OCI-M2 (cell line): ENCODE results near the gene FHIT.
"Not testable (repeated sequence)": the region's sequence is repeated elsewhere in the genome, so short reads cannot be mapped to it uniquely, and the experiment has no call there.

Experiments
- DNase-seq: peaks from one replicate; lab custom pipeline; 2025; ENCODE audit not compliant: unreplicated experiment; lab: John Stamatoyannopoulos, UW

Gene FHIT

DNA sequence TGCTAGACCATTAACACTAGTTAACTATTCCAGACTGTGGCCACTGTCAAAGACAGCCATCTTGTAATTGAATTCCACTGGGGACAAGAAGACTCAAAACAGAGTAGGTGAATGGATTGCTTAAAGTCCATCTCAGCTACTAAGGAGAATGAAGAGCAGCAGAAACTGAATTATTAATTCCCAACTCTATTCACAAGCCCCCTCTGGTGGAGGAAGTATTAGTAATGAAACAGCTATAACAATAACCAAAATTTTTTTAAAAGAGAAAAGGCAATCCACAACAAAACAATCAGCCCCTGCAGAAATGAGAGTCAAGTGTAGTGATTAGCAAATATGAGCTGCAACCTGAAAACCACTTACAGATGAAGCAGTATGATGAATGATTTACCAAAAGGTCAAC lies 302.8 kb downstream of the FHIT start:
- no peak for DNase-seq

DNA sequence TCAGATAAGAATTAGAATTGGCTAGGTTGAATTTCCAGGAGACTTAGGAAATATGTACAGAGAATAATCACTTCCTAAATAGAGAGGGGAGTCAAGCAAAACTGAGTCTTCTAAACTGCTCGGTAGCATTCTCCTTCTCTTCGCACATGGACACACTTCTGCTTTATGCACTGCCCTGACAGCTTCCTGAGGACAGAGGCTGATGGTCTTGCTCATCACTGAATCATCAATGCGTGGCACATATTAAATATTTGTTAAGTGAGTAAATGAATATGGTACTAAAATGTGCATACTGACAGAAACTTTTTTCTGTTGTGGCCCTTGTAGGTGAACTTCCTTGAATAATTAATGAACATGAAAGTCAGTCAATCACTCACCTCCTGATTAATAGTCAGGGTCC lies 315.5 kb downstream of the FHIT start:
- DNase-seq: no peak

DNA sequence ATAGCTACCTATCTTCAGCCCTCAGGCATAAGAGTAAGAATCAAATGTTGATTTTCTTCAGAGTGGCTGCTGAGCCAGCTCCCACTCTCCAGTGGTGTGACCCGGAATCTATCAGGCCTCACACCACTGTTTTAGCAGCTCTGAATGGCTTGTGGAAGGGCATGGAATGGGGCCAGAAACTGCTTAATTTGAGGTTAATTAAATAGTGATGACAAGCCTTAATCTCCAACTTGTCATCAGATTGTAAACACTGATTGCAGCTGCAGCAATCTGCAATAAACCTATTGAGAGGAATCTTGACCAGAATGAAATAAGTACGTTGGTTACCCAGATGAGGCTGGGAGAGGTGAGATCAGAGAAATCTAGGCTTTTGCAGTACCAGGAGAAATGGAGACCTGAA lies 317.4 kb downstream of the FHIT start:
- no peak for DNase-seq

DNA sequence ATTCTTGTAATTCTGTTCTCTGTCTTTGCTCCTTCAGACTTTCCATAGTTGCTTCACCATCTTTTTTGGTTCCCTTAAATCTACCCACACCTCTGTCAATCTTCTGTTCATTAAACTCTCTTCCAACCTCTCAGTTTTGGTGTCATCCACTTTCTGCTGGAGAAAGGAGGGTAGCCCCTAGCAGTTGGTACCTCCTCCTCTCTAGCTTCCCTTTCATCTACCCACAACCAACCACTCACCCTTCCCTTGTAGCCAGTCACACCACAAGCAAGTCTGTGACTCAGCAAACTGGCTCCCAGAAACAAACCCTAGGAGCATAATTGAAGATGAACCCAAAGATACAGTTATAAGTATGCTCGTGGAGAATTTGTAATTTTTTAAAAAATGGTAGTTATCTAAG lies 318.6 kb downstream of the FHIT start:
- DNase-seq: no peak

DNA sequence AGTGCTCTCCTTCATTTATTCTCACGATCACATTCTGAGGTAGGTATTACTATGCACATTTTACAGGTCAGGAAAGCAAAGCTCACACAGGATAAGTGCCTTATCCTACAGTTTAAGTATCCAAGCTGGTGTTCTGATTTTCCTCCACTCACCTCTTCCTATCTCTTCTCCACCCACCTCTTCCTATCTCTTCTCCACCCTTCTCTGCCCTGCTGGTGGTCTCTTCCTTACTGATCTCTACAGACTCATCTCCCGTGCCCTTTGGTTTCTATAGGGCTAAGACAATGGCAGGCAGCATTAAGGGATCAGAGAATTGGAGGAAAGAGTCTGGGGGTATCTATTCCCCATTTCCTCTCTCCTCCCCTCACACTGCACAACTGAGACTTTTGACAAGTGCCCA lies 319.1 kb downstream of the FHIT start:
- no peak for DNase-seq

DNA sequence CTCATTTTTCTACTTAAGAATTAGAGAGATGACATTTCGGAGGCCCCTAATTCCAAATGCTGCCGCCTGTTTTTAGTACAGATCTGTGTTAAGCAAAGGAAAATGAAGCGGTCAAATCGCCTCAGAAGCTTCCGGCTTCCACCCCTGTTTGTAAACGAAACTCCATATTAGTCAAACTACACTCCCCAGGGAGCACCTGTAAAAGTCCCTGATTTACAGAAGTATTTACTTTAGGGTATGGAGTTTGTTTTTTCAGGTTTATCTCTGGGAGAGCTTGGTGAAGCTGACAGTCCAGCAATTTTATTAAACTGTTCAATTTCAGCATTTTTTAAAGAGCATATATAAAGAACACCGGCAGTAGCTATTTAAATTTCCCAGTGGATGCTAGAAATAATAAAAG lies 319.8 kb downstream of the FHIT start:
- no peak for DNase-seq

DNA sequence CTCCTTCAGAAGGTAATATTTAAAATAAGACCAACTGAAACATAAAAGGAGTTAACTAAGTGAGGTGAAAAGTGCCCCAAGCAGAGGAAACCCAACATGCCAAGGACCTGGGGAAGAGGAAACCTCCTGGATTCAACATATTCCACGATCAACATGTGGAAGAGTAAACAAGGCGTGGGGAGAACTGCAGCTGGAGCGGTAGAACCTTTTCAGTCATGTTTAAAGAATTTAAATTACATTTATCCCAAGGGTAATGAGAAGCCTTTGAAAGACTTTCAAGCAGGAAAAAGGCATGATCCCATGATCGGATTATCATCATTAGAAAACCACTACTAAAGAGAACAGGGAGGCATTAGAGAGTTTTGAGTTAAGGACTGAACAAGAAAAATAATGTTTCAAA lies 330.7 kb downstream of the FHIT start:
- DNase-seq: no peak

DNA sequence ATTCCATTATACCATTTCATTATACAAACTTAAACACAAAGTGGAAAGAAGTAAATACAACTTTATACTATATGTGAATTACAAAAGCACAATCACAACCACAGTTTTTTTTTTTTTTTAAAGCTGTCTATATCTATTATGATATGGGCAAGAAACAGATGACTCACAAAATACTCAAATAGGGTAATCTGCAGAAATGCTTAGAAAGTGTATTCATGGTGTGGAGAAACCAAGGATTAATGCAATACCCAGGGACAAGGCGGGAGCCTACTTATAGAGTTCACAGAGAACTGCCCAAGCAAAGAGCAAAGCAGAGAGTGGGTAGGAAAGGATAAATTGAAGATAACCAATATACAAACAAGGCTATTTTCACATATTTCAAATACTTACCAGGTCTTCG lies 332.0 kb downstream of the FHIT start:
- no peak for DNase-seq

DNA sequence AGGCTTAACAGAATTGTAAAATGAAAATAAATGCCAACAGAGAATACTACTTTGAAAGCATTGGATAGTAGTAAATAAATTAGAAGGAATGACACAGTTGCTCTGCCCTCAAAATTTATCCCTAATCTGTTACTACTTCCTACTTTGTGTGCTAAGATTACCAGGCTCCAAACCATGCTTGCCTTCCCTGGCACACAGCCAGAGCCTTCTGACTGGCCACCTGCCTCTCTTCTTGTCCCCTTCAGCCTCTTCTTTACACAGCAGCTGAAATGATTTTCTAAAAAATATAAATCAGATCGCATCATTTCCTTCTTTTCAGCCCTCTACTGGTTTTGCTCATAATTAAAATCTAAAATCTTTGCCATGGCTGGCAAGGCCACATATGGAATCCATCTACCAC lies 334.1 kb downstream of the FHIT start:
- DNase-seq: no peak

DNA sequence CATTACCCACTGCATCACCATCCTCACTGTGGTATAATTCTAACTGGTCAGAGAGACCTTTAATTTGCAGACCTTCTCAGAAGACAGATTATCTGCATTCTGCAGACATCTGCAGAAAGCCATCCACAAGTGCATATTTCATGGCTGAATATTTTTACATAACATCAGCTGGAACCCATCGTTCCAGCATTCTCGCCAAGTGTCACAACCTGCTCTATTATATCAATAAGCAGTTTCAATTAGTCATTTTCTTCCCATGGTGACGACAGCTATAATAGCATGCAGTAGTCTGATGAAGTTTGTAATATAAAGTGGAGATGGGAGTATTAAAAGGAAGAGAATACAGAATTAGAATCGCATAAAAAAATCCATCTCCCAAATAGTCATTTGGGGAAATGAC lies 334.7 kb downstream of the FHIT start:
- no peak for DNase-seq

DNA sequence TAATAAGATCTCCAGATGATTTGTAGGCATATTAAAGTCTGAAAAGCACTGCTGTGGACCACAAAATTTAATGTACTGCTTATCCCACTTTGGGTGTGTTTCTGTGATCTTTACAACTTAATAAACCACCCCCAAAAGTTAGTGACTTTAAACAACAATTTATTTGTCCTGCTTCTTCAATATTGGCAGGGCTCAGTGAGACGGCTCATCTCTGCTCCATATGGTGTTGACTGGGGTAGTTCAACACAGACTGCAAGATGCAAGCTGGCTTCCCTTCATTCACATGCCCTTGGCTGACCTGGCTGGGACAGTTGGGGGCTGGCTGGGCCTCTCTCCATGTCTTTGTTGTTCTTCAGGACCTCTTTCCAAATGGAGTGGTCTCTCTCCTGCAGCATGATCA lies 337.8 kb downstream of the FHIT start:
- no peak for DNase-seq

DNA sequence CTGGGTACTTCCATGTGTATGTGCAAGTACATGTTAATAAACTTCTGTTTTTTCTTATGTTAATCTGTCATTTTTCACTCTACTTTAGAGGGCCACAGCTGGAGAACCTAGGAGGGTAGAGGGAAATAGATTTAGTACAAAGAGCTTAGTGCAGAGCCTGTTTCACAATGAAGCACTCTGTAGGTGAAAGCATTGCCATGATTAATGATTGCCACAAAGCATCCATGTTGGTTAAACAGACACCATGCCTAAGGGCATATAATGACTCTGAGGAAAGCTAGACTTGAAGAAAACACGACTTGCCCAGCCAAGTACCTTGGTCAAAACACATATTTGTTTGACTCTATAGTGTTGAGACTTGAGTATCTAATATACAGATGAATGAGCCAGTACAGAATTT lies 338.4 kb downstream of the FHIT start:
- no peak for DNase-seq

DNA sequence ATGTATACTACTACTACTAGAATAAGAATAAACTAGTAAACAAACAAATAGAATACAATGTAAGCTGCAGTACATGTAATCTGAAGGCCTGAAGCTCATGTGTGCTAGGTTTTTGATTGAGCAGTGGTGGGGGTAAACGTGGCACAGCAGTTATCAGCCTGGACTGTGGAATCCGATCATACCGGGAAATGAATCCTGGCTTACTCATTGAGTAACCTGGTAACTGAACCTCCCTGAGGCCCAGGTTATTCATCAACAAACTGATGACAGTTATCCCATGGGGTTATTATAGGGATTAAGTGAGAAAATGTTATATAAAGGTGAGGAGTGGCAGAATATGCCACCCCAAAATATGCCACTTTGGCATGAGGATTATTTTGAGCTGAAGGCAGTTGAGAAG lies 339.1 kb downstream of the FHIT start:
- DNase-seq: no peak

DNA sequence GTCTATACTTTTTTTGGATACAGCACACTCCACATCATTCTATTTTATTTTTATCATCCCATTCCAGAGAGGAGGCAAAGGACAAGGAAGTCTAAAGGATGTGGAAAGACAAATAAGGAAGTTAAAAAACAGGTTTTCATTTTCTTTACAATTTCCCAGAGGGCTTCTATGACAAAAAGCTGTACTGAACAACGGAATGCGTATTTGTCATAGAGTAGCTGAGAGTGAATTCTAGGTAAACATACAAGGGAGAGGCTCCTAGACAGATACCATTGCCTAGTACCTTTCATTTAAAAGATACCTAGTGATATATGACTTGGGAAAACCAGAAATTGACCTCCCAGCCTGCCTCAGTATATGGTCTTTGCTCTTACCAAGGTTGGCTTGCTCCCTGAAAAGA lies 341.7 kb downstream of the FHIT start:
- no peak for DNase-seq

DNA sequence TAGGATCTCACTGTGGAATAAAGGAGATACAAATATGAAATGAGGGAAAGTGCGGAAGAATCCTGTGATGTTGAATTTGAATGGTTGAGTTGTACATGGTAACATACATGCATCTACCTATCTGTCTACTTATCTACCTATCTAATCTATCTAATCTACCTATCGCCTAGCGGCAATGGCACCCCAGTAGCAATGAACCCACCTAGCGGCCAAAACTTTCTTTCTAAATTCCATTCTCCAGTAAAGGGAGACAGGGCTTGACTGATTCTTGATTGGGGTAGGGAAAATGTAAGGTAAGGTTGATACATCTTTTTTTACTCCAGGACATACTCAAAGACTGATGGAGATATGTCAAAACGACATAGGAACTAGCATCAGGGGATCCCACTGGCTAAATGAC lies 345.0 kb downstream of the FHIT start:
- DNase-seq: no peak

DNA sequence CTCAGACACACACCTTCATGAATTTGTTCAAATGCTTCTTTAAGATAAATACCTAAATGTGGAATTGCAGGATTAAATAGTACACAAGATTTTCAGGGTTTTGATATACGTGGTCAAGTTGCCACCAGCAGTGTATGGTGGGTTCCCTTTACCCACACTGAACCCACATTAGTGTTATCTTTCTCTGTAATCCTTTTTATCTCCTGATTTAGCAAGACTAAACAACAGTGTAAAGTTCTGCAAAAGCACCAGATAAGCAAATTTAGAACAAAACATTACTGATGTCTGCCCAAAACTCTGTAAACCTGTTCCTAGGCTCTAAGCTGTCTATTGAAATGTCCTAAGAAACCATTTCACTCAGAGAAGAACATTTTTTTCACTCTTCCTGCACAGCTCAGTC lies 352.9 kb downstream of the FHIT start:
- no peak for DNase-seq

DNA sequence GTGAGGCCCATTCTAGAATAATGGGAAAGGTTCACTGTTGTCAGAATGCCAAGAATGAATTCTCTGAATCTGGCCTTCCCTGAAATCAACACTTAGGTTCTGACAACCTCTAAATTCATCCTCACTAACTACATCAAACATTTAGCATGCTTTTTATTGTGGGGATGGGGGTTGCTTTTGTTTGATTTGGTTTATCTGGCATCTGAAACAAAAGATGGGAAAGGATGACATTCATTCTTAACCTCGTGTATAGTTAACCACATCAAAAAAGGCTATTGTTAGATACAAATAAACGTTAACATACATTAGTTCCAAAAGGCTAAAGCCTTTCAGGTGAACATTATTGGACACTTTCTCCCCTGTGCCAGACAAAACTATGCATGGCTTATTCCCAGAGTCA lies 357.3 kb downstream of the FHIT start:
- no peak for DNase-seq

DNA sequence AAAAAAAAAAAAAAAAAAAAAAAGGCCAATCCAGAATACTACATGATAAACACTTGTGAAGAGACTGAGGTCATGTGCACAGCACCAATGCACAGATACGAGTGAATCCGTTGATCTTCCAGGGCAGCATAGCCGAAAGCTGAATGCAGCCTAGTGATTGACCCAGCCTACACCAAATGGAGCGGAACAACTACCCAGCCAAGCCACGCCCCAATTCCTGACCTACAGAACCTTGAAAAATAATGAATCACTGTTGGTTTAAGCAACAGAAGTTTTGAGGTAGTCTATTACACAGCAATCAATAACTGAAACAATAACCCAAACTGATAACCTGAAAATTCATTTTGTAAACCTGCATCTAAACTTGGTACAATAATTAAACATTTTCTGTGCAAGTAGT lies 361.0 kb downstream of the FHIT start:
- no peak for DNase-seq

DNA sequence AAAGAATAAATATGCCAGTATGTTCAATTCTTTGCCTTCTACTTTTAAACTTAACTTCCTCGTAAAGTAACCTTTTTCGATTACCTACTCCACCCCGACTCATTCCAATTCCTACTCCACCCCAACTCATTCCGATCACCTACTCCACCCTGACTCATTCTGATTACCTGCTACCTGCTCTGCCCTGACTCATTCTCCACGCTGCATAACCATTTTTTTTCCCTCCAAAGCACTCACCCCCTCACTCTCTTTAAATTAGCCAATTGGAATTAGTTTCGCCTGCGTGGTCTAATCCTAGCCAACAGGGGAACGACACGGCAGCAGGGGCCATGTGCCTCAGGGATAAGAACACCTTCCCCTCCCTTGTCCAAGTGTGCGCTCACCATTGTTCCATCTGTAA lies 362.3 kb downstream of the FHIT start:
- not testable (repeated sequence) for DNase-seq

DNA sequence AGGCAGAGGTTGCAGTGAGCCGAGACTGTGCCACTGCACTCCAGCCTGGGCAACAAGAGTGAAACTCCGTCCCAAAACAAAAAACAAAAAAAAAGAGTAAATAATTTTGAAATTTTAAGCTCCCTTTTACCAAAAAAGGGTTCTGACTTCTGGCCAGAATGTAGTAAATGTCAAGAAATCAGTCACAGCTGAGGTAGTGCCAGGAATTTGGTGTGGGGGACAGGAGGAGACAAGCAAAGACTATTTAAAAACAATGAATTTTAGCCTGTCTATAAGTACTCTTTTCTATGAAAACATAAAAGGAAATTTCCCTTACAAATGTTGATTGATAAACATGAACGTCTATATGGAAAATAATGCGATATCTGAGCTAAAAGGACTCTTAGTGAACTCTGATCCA lies 363.7 kb downstream of the FHIT start:
- DNase-seq: no peak

DNA sequence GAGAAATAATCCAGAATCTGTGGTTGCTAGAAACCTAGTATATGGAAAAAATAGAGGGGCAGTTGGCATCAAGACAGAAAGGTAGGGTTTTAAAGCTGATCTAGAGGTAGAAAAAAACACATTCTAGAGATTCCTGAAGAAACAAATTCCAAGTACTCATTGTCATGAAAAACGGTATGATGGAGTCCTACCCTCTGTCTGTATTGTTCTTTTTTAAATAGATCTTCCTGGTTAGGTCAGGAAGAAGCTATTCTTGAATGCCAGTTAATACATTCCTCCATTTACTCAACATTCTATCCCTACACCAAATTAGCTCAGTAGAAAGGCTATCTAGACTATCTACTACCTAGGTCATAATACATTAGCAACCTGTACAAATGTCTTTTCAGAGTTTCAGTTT lies 364.7 kb downstream of the FHIT start:
- DNase-seq: no peak

DNA sequence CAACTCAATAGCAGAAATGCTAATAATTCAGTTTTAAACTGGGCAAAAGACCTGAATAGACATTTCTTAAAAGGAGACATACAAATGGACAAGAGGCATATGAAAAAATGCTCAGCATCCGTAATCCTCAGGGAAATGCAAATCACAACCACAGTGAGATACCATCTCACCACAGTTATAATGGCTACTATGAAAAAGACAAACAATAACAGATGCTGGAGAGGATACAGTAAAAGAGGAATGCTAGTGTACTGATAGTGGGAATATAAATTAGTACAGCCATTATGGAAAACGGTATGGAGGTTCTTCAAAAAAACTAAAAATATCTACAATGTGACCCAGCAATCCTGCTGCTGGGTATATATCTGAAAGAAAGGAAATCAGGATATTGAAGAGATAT lies 367.2 kb downstream of the FHIT start:
- no peak for DNase-seq

DNA sequence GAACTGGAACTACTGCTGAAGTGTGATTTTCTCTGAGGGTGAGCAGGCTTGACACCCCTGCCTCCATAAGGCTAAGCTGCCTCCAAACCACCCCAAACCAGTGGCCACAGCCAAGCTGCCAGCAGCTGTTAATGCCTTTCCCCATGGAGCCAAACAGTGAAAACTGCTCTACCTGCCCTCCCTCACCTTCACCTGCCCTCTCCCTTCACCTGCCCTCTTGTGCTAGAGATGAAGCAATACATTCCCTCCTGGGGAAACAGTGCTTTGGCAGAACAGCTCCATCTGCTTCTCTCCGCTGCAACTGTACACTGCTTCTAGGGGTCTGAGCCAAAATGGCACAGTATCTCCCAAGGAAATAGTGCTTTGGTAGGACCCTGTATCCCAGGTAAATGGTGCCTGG lies 374.1 kb downstream of the FHIT start:
- DNase-seq: no peak

DNA sequence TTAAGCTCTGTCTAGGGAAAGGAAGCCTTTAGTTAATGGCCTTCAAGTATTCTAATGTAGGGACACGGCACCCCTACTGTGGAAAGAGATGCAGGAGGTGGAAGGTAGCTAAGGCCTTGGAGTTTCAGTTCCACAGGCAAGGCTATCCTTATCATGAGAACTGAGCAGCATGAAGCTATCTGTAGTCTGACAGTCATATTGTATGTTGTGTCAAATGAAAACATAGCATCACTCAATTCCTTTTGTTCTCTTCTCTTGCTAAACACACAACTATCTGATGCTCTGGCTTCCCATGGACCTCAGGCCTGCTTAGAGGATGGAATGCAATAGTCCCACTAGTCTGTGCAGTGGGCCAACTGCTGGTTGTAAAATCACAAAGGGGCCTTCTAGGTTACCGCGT lies 380.9 kb downstream of the FHIT start:
- DNase-seq: no peak
